Testis (tissue), 3 donors: ENCODE measurements around the gene SH2D3C. TPM values are rescaled to one million over a fixed set of nuclear protein-coding genes. Genes with fewer than 3 reads are reported as not detected.
A peak's percentile ranks its signal among the peaks of the same experiment; 100 is the strongest.

Source experiments
- DNase-seq: peaks from one replicate; pipeline ENCODE4 v3.0.0-alpha.2; 2019
- H3K27ac ChIP-seq, 2 donors: fragments of 200-600 bp; sonication (generic); one replicate each; pipeline ENCODE4 v1.5.1; 2019
- H3K27me3 ChIP-seq: fragments of 200-600 bp; sonication (generic); one replicate; pipeline ENCODE4 v1.5.1; 2019
- H3K36me3 ChIP-seq: fragments of 200-600 bp; sonication (generic); one replicate; pipeline ENCODE4 v1.5.1; 2017; ENCODE audit warnings: low read depth; ENCODE audit errors: missing control alignments
- H3K4me1 ChIP-seq: fragments of 200-600 bp; sonication (generic); one replicate; pipeline ENCODE4 v1.5.1; 2019
- H3K4me3 ChIP-seq, 2 donors: fragments of 200-600 bp; sonication (generic); one replicate each; pipeline ENCODE4 v1.5.1; 2017 to 2019
- H3K9me3 ChIP-seq: fragments of 200-600 bp; sonication (generic); one replicate; pipeline ENCODE4 v1.5.1; 2017
- CTCF ChIP-seq, 3 experiments: fragments of 450-650 bp in 2 of 3; fragments of 200-600 bp in 1 of 3; sonication (generic) in 1 of 3; IDR thresholded peaks; one replicate each; pipeline ENCODE4 v1.5.1; 2016 to 2019; ENCODE audit warnings: antibody characterized with exemption in 3 of 3, mild to moderate bottlenecking in 2 of 3, moderate library complexity in 1 of 3
- POLR2A ChIP-seq: fragments of 450-650 bp; IDR thresholded peaks from one replicate; pipeline ENCODE4 v1.6.1; 2017; ENCODE audit warnings: antibody characterized with exemption, mild to moderate bottlenecking, moderate library complexity
- WGBS, 2 donors: methylation state at CpG; one replicate each; pipeline ENCODE4 v1.1.5; 2018; 5-methylcytosine and 5-hydroxymethylcytosine counted together
- intact Hi-C: fragments of 100-400 bp; cut with DNase I; formaldehyde crosslinking; loops from one replicate; pipeline ENCODE4 v1.15.1; 2023; ENCODE audit warnings: low total_unique reads
- polyA plus RNA-seq: library from polyadenylated mRNA; stranded (reverse); fragments of 350-450 nt; fragmentation: Illumina TruSeq; extraction: RNeasy Lipid Tissue Mini Kit (QIAGEN cat#74804); gene quantifications from one replicate; pipeline ENCODE4 v1.2.3, GENCODE V29; 2014; ENCODE audit warnings: low read depth, low replicate concordance; ENCODE audit not compliant: insufficient read depth
- total RNA-seq, 2 donors: library from RNA; depleted of rRNA; stranded (reverse); fragments of >200 nt; gene quantifications; one replicate each; pipeline ENCODE4 v1.2.3, GENCODE V29; 2016

SH2D3C gene
- total and polyA plus RNA-seq, 3 donors from 2014 or later: 6.6 to 9.6 (median 8.8) TPM

- H3K27ac ChIP-seq: peak within 1 kb of the TSS; percentile 65 to 90
- TF ChIP-seq CTCF (IDR thresholded peaks at IDR 0.05): no peak
- TF ChIP-seq POLR2A: peak; percentile 39
- no peaks in the 10 kb centered on the region for H3K27me3 ChIP-seq
- H3K4me1 ChIP-seq: peaks cover 13% of the 10 kb centered on the region
- no peaks in the 10 kb centered on the region for H3K36me3 ChIP-seq
- no peaks in the 10 kb centered on the region for H3K9me3 ChIP-seq
- DNase-seq: peak; percentile 90
- peak within 1 kb of the TSS; percentile 74 to 78 for H3K4me3 ChIP-seq
- 0 to 1% methylated on average over 12 to 71 of the region's 83 CpGs for WGBS, 2 donors
- intact Hi-C loops: no loop called here
These were observed 24.3 kb upstream of the SH2D3C start, which contains the start of gene FPGS for GRCh38 chr9:127802576-127803443. Gene FPGS, plus strand, starts transcription at chr9:127802882. Its CDS starts 43 bp downstream, at chr9:127802925.

DNA sequence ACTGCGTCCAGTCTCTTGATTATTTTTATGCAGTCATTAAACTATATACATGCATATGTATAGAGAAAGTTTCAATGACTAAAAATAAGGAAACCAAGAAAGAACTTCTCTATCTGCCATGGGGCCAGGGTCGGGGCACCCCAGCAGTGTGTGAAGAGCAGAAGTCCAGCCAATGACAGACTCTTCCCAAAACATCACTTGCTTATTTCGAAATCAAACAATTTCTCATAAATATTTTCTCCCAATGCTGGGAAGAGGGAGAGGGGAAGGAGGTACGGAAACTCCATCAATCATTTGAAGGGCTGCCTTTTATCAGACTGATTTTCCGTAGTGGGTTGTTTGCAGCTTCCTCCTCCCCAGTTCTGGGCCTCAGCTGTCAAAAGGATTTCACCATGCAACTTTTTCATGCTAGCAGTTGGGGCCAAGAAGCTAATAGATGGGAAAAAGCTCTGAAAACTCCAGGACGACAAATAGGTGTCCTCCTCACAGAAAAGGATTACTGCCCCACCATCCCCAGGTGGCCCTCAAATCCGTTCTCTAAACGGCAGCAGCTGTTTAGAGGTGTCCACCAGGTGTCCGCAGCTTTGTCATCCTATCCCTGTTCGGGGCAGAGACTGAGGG lies 23.6 kb upstream of the SH2D3C start:
- Histone ChIP-seq H3K27ac (peak overlapping the region; percentile 57 to 90), H3K4me3 (peak overlapping the region; percentile 74 to 78), H3K9me3 (no peaks in the 10 kb centered on the region), H3K4me1 (peaks cover 20% of the 10 kb centered on the region), H3K27me3 (no peaks in the 10 kb centered on the region), H3K36me3 (no peaks in the 10 kb centered on the region)
- WGBS, 2 donors: 21 to 22% methylated on average over 9 to 10 of the region's 10 CpGs
- TF ChIP-seq CTCF (IDR thresholded peaks at IDR 0.05) (no peak), POLR2A (no peak)
- intact Hi-C loops: no loop called here
- no peak for DNase-seq

- H3K36me3 ChIP-seq: no peaks in the 10 kb centered on the region
- 32 to 34% methylated on average over 11 of the region's 11 CpGs for WGBS, 2 donors
- intact Hi-C loops: no loop called here
- peaks cover 36% of the 10 kb centered on the region for H3K4me1 ChIP-seq
- TF ChIP-seq CTCF (IDR thresholded peaks at IDR 0.05): no peak
- no peak for TF ChIP-seq POLR2A
- H3K27ac ChIP-seq: peak overlapping the region; percentile 65 to 67
- no peaks in the 10 kb centered on the region for H3K9me3 ChIP-seq
- H3K4me3 ChIP-seq: no peak overlapping the region
- H3K27me3 ChIP-seq: no peaks in the 10 kb centered on the region
- DNase-seq: no peak
These were observed 18.4 kb upstream of the SH2D3C start for GRCh38 chr9:127796852-127797370.

GRCh38 chr9:127796225-127796813 lies 17.9 kb upstream of the SH2D3C start:
- peak overlapping the region; percentile 65 to 67 for H3K27ac ChIP-seq
- no peaks in the 10 kb centered on the region for H3K27me3 ChIP-seq
- H3K4me3 ChIP-seq: no peak overlapping the region
- peak; percentile 89 for DNase-seq
- H3K4me1 ChIP-seq: peaks cover 36% of the 10 kb centered on the region
- no peaks in the 10 kb centered on the region for H3K36me3 ChIP-seq
- 38 to 40% methylated on average over 8 of the region's 8 CpGs for WGBS, 2 donors
- no peak for TF ChIP-seq POLR2A
- H3K9me3 ChIP-seq: no peaks in the 10 kb centered on the region
- intact Hi-C loops: no loop called here
